T47D (cell line): ENCODE measurements around the gene PRR15L.
A peak's percentile ranks its signal among the peaks of the same experiment; 100 is the strongest.
"Not testable (repeated sequence)": the region's sequence is repeated elsewhere in the genome, so short reads cannot be mapped to it uniquely, and the experiment has no call there.

Experiments used
- DNase-seq, 2 experiments: peaks; one replicate each; pipeline versions ENCODE4 v3.0.0 to v3.0.0-alpha.2; 2011 to 2012; ENCODE audit warnings: low read depth in 1 of 2, low spot score in 1 of 2
- JUND ChIP-seq: IDR thresholded peaks from 2 replicates; pipeline ENCODE4 v1.6.1; 2012; ENCODE audit warnings: low read depth
- in situ Hi-C: cut with HindIII; loops from 2 replicates; pipeline ENCODE4 v1.10.0; 2016; ENCODE audit warnings: low sequenced_read_pairs, low pct_unique_long_range_greater_than_20kb

Gene PRR15L

GRCh38 chr17:47949946-47950345 is 7.7 kb downstream of the PRR15L start:
- in situ Hi-C loops, result no loop called here
- peak in 1 of 2 experiments; percentile 42 for DNase-seq
- TF ChIP-seq JUND, result no peak

GRCh38 chr17:47949197-47949759 is 8.4 kb downstream of the PRR15L start:
- in situ Hi-C loops, result no loop called here
- TF ChIP-seq JUND, result no peak
- DNase-seq, result peak; percentile 46 to 87

DNA sequence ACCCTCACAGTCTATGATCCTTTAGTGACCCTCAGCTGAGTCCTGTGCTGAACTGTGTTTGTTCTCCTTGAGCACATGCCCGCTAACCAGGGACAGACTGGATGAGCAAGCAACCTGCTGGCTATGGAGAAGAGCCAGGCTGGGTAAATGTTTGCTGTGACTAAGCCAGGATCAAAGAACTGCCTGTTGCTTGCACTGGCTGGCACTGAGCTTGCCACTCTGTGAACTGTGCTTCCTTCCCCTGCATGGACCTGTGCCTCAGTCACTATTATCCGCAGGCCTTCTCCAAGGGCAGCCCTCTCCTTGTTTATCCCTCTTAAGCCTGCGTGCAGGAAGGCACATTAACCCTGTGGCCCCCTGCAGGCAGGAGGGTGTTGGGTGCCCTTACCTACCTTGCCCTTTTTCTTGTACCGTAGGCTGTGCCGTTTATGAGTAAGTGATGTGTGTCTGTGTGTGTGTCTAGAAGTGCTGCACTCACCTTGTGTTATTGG is 8.9 kb downstream of the PRR15L start:
- in situ Hi-C loops, result no loop called here
- peak in 1 of 2 experiments; percentile 95 for DNase-seq
- no peak for TF ChIP-seq JUND

DNA sequence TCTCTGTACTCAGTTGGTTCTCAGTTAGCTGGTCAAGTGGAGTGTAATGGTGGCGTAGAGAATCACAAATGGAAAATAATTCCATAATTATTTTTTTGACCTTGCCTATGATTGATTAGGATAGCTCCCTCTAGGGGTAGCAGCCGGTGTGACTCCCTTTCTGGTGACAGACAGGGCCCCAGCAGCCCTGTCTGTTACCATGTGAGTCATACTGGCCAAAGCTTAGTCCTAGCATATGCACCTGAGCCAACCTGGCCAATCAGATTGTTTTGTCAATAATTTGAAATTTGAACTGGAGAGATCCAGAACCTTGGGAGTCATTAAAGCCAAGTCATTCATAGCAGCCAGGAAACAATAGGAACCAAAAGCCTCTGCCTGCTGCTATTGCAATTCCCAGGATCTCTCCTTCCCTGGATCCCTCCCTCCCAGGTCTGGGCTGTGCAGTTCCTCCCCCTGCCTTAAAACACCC is 10.7 kb downstream of the PRR15L start:
- peak; percentile 97 to 98 for DNase-seq
- peak; percentile 27; the same call in 1 of the 2 replicates for TF ChIP-seq JUND
- in situ Hi-C loops, result no loop called here

DNA sequence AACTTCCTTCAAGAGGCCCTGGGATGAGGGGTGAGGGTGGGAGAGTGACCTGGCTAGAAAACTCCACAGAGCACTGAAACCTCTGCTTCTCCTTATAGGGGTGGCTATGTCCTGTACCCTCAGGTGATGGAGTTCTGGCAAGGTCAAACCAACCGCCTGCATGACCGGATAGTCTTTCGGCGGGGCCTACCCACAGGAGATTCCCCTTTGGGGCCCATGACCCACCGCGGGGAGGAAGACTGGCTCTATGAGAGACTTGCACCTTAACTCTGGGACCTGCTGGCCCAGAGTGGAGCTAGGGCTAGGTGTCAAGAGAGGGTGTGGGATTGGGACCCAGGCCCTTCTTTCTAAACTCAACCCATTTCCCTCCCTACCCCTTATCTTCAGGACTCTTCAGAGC is 11.2 kb downstream of the PRR15L start:
- no peak for DNase-seq
- no peak for TF ChIP-seq JUND
- in situ Hi-C loops, result no loop called here

- no peak for TF ChIP-seq JUND
- no peak for DNase-seq
- in situ Hi-C loops, result no loop called here
These were observed 11.9 kb downstream of the PRR15L start for GRCh38 chr17:47945529-47946508.

DNA sequence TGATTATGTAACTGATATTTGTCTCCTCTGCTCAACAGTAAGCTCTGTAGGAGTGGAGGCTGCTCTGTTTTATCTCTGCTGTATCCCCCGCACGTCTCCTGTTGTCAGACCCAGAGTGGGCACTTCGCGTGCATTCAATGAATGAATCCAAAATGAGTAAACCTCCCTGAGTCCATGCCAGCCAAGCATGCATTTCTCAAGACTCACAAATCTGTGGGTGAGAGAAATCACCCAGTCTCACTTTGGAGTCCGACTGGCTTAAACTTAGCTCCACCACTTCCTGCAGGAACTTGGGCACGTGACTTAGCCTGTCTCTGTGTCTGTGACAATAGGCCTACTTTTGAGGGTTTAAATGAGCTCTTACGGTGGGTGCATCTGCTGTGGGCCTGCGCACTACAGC is 12.6 kb downstream of the PRR15L start:
- TF ChIP-seq JUND, result no peak
- DNase-seq, result no peak
- in situ Hi-C loops, result no loop called here

DNA sequence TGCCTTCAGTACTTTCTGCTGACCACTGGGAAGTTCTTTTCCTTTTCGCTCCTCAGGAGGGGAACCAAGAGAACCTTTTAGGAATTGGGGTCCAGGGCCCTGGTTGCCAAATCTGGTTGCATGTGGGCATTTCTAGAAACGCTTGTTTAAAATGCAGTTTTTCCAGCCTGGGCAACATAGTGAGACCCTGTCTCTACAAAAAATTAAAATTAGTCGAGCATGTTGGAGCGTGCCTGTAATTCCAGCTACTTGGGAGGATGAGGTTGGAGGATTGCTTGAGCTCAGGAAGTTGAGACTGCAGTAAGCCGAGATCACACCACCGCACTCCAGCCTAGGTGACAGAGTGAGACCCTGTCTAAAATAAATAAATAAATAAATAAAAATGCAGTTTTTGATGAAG is 15.1 kb downstream of the PRR15L start:
- TF ChIP-seq JUND, result no peak
- no peak for DNase-seq
- in situ Hi-C loops, result no loop called here

GRCh38 chr17:47942096-47942510 is 15.6 kb downstream of the PRR15L start:
- TF ChIP-seq JUND, result no peak
- in situ Hi-C loops, result no loop called here
- no peak for DNase-seq

DNA sequence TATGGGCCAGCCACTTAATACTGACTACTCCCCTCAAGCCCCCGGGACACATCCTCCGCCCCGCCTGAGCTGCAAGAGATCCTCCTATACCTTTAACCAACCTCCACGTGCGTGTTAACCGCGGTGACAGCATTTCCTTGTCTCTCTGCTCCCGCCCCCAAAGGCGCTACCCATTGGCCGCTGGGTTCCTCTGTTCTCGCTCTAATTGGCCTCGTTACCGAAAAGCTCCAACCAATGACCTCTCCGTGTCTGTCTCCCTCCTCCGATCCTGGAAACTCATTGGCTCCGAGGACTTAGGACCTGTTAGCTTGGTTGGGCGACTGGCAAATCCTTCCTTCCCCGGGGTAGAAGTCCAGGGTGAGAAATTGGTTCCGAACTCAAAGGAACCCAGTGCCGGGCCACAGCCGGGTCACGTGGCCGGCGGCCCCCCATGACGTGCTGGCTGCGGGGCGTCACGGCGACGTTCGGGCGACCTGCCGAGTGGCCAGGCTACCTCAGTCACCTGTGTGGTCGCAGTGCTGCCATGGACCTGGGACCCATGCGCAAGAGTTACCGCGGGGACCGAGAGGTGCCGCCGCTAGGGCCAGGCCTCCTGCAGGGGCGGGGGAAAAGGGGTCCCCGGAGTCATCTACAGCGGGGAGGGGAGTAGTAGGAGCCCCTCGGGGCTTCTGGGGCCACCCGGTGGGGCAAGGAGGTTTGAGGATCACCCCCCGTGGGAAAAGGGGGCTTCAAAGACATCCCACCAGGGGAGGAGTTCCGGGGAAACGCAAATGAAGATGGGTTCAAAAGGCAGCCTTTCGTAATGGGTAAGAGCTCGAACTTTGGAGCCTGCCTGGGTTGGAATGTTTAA is 16.2 kb downstream of the PRR15L start, which contains the start of gene PNPO:
Gene PNPO, plus strand, starts transcription at position 326 of the 850 bp plus-strand sequence. Its CDS starts 105 bp downstream, at position 431.
- DNase-seq, result peak; percentile 99 to 100
- in situ Hi-C loops, result no loop called here
- no peak for TF ChIP-seq JUND

GRCh38 chr17:47937941-47938340 is 19.7 kb downstream of the PRR15L start:
- in situ Hi-C loops, result no loop called here

GRCh38 chr17:47935961-47936360 is 21.7 kb downstream of the PRR15L start:
- DNase-seq, result no peak
- no peak for TF ChIP-seq JUND
- in situ Hi-C loops, result no loop called here

More at GRCh38 chr17:47937941-47938340, 19.7 kb downstream of the PRR15L start:
- TF ChIP-seq JUND, result no peak
- DNase-seq, result no peak

GRCh38 chr17:47935468-47935867 is 22.2 kb downstream of the PRR15L start:
- in situ Hi-C loops, DNase-seq: not testable (repeated sequence)
